Activated T-helper 1 cell treated with anti-CD3 and anti-CD28 coated beads, Interleukin-12 subunit alpha, Interleukin-12 subunit beta, Interleukin-2, Interleukin-4 antibody, amounts not matched to agents 30 ng/mL and 10 ng/mL and 1 ng/mL, durations not matched to agents 14 hours and 24 hours and 36 hours (primary cell): ENCODE results near the gene ZBTB20. TPM values are rescaled to one million over a fixed set of nuclear protein-coding genes. Genes with fewer than 3 reads are reported as not detected.
"Not testable (repeated sequence)": the region's sequence is repeated elsewhere in the genome, so short reads cannot be mapped to it uniquely, and the experiment has no call there.

Experiments used
- DNase-seq: peaks from one replicate; pipeline ENCODE4 v3.0.0; 2021; ENCODE audit warnings: low spot score
- H3K27ac Mint-ChIP-seq: one replicate; pipeline ENCODE4 v1.8.0; 2021; ENCODE audit warnings: mild to moderate bottlenecking, mixed read lengths
- H3K27me3 Mint-ChIP-seq: one replicate; pipeline ENCODE4 v1.8.0; 2022; ENCODE audit warnings: mild to moderate bottlenecking, moderate library complexity, mixed read lengths; ENCODE audit not compliant: insufficient read depth
- H3K36me3 Mint-ChIP-seq: one replicate; pipeline ENCODE4 v1.8.0; 2021; ENCODE audit warnings: low read depth, mixed read lengths
- H3K4me1 Mint-ChIP-seq: one replicate; pipeline ENCODE4 v1.8.0; 2021; ENCODE audit warnings: low read depth, mixed read lengths
- H3K4me3 Mint-ChIP-seq: one replicate; pipeline ENCODE4 v1.8.0; 2021; ENCODE audit warnings: mild to moderate bottlenecking, moderate library complexity, mixed read lengths
- H3K9me3 Mint-ChIP-seq: one replicate; pipeline ENCODE4 v1.8.0; 2021; ENCODE audit warnings: mixed read lengths
- intact Hi-C: fragments of 100-400 bp; cut with micrococcal nuclease; formaldehyde crosslinking; loops from one replicate; pipeline ENCODE4 v1.15.1; 2024
- total RNA-seq: library from RNA; stranded (reverse); gene quantifications from 2 replicates; pipeline ENCODE4 v1.2.3, GENCODE V29; 2022

The ZBTB20 gene
- total RNA-seq, result 3.4 and 4.1 TPM in 2 replicates

GRCh38 chr3:115146418-115147328 lies at the start of gene ZBTB20:
Gene ZBTB20, minus strand, starts transcription at chr3:115147288.
- Mint-ChIP-seq H3K4me1 (peaks cover 16% of the 10 kb centered on the region), H3K4me3 (peak within 1 kb of the TSS; percentile 96), H3K27ac (peak within 1 kb of the TSS; percentile 98), H3K27me3 (no peaks in the 10 kb centered on the region), H3K36me3 (peaks cover 5% of the 10 kb centered on the region), H3K9me3 (no peaks in the 10 kb centered on the region)
- intact Hi-C loops, result loop anchor here (1.0 to 10.0 kb wide), 12 partner anchors 19 to 1612 kb away; partner anchors contain the start of genes CCDC191, QTRT2, SIDT1 and USF3
- peak; percentile 50 for DNase-seq

- Mint-ChIP-seq H3K4me1 (no peaks in the 10 kb centered on the region), H3K36me3 (peaks cover under 1% of the 10 kb centered on the region), H3K4me3 (no peak overlapping the region), H3K9me3 (peaks cover 10% of the 10 kb centered on the region), H3K27me3 (peaks cover 7% of the 10 kb centered on the region), H3K27ac (no peak overlapping the region)
- no peak for DNase-seq
- intact Hi-C loops, result no loop called here
These were observed 47.4 kb upstream of the ZBTB20 start for GRCh38 chr3:115194476-115194875.

DNA sequence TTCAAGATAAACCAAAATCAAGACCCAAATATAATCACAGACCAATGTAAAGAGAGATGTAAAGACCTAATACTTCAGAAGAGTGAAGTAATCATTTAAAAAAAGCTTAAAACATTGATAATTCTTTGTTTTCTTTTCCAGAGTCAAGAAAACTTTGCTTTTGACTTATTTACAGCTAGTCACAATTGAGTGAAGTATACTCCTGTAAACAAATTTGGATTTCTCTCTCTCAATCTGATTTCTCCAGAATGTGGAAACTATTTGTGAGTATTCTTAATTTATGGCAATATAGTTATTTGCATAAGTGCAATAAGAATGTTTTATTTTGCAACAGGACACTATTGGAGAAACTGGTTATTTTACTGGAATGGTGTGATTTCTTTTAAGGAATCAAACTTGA lies 43.7 kb upstream of the ZBTB20 start:
- Mint-ChIP-seq H3K4me3 (no peak overlapping the region), H3K36me3 (peaks cover 2% of the 10 kb centered on the region), H3K9me3 (peaks cover 7% of the 10 kb centered on the region), H3K27ac (no peak overlapping the region), H3K4me1 (peaks cover 12% of the 10 kb centered on the region), H3K27me3 (peaks cover 3% of the 10 kb centered on the region)
- intact Hi-C loops, result no loop called here
- no peak for DNase-seq

GRCh38 chr3:115187149-115187757 lies 40.2 kb upstream of the ZBTB20 start:
- no peak for DNase-seq
- Mint-ChIP-seq H3K36me3 (peaks cover 2% of the 10 kb centered on the region), H3K4me1 (peaks cover 12% of the 10 kb centered on the region), H3K27me3 (no peaks in the 10 kb centered on the region), H3K9me3 (peaks cover 7% of the 10 kb centered on the region), H3K4me3 (no peak overlapping the region), H3K27ac (no peak overlapping the region)
- intact Hi-C loops, result no loop called here

DNA sequence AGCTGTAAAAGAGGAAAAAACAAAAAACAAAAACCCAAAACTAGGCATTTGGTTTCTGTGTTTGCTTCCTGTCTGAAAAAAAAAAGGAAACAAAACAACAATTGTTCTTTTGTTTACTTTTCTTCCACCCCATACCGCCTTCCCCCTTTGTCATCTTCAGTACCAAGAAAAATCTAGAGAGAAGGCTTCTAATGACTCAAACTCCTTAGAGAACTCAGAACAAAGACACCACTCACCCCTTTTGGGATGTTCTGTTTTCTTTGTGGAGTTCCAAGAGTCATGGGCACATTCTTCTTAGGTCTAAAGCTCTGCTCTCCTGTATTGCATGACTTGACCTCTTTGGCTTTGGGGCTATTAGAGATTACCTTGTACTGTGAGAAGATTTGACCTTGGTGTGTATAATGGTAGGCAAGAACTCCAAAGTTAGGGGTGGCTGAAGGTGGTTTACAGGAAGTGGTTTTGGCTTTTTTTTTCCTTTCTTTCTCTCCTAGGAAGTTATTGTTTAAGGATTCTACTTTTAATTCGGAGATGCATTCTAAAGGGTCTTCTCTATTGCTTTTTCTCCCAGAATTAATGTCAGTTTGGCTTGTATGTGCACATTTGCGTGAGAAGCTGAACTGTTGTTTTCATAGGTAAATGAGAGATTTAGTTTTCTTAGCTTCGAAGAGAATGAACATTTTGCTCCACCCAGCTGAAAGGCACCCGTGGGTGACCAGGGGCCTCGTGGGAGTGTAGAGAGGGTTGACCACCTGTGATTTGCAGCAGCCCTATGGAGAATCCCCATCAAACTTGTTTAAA lies 39.5 kb upstream of the ZBTB20 start:
- no peak overlapping the region for H3K4me3 Mint-ChIP-seq
- H3K36me3 Mint-ChIP-seq, result peaks cover 2% of the 10 kb centered on the region
- no peaks in the 10 kb centered on the region for H3K27me3 Mint-ChIP-seq
- H3K9me3 Mint-ChIP-seq, result peaks cover 7% of the 10 kb centered on the region
- H3K27ac Mint-ChIP-seq, result no peak overlapping the region
- intact Hi-C loops, result no loop called here
- H3K4me1 Mint-ChIP-seq, result peaks cover 12% of the 10 kb centered on the region
- no peak for DNase-seq

DNA sequence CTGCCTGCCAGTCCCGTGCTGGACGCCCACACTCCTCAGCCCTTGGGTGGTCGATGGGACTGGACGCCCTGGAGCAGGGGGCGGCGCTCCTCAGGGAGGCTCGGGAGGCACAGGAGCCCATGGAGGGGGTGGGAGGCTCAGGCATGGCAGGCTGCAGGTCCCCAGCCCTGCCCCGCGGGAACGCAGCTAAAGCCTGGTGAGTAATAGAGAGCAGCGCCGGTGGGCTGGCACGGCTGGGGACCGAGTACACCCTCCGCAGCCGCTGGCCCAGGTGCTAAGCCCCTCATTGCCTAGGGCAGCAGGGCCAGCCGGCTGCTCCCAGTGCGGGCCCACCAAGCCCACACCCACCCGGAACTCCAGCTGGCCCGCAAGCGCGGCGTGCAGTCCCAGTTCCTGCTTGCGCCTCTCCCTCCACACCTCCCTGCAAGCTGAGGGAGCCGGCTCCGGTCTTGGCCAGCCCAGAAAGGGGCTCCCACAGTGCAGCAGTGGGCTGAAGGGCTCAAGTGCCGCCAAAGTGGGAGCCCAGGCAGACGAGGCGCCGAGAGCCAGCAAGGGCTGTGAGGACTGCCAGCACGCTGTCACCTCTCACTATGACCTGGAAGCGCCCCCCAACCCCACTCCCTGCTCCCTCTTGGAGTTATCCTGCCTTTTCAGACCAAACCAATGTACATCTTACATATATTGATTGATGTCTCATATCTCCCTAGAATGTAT lies 37.9 kb upstream of the ZBTB20 start:
- intact Hi-C loops, H3K27ac Mint-ChIP-seq, DNase-seq, H3K4me3 Mint-ChIP-seq, H3K27me3 Mint-ChIP-seq, H3K9me3 Mint-ChIP-seq, H3K36me3 Mint-ChIP-seq: not testable (repeated sequence)
- H3K4me1 Mint-ChIP-seq, result peaks cover 12% of the 10 kb centered on the region

GRCh38 chr3:115178930-115179329 lies 31.8 kb upstream of the ZBTB20 start:
- H3K9me3 Mint-ChIP-seq, H3K4me3 Mint-ChIP-seq, H3K4me1 Mint-ChIP-seq, H3K27me3 Mint-ChIP-seq, H3K36me3 Mint-ChIP-seq, H3K27ac Mint-ChIP-seq, DNase-seq: not testable (repeated sequence)
- intact Hi-C loops, result loop anchor here (10.0 kb wide), 1 partner anchor 354 kb away; no protein-coding TSS in a partner anchor

DNA sequence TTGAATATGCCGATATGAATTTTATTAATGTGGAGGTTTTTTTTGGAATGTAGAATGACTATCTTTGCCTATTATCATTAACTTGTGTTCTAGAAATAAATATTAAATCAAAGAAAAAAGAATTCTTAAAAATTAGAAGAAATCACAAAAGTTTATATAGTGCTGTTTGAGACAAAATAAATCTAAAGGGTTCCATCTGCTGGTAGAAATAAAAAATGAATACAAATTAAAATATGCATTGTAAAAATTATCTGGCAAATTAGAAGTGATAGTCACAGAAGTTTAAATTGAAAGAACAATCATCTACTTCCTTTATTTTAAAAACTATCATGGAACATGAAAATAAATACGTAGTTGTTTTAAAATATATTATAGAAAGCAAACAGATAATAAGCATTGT lies 22.7 kb upstream of the ZBTB20 start:
- Mint-ChIP-seq H3K9me3 (no peaks in the 10 kb centered on the region), H3K27ac (no peak overlapping the region), H3K4me3 (no peak overlapping the region), H3K27me3 (peaks cover 10% of the 10 kb centered on the region), H3K4me1 (peaks cover 13% of the 10 kb centered on the region), H3K36me3 (no peaks in the 10 kb centered on the region)
- intact Hi-C loops, result loop anchor here (1.0 to 10.0 kb wide), 4 partner anchors 78 to 523 kb away; no protein-coding TSS in a partner anchor
- DNase-seq, result no peak

DNA sequence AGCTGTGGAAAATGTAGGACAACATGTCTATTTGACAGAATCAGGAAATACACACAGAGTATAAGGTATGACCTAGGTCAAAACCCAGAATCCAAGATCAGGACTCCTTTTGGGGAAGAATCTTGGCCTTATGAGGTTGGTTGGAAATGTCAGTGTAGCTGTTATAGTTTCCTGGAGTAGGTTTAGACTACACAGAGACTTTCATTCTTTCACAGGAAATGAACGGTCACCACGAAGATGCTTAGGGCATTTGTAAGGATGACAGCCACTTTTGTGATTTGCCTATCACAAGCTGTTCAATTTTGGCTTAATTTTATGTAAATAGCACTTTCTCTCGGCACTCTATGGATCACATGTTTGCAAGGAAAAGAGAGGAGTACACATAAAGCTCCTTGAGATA lies 18.6 kb upstream of the ZBTB20 start:
- Mint-ChIP-seq H3K27me3 (no peaks in the 10 kb centered on the region), H3K9me3 (no peaks in the 10 kb centered on the region), H3K4me1 (peaks cover 34% of the 10 kb centered on the region), H3K4me3 (no peak overlapping the region), H3K27ac (no peak overlapping the region), H3K36me3 (no peaks in the 10 kb centered on the region)
- no peak for DNase-seq
- intact Hi-C loops, result loop anchor here (1.0 to 5.0 kb wide), 2 partner anchors 19 to 123 kb away; no protein-coding TSS in a partner anchor

DNA sequence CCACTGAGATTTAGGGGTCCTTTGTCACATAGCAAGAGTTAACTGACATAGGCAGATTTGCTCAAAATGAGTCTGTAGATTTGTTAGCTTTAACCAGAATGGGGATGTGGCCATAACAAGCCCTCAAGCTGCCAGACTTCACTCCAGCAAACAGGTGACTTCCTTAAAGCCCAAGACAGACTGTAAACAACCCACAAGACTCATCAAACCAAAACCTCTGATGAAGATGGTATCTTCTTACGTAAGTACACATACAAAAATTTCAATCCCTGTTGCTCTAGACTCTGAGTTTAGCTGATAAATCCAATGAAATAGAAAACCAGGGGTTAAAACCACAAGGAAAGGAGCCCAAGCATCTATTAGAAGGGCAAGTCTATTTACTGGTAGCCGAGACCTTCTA lies 18.2 kb upstream of the ZBTB20 start:
- Mint-ChIP-seq H3K27me3 (no peaks in the 10 kb centered on the region), H3K4me3 (peak overlapping the region; percentile 27), H3K4me1 (peaks cover 37% of the 10 kb centered on the region), H3K36me3 (no peaks in the 10 kb centered on the region), H3K9me3 (no peaks in the 10 kb centered on the region), H3K27ac (no peak overlapping the region)
- intact Hi-C loops, result loop anchor here (1.0 to 5.0 kb wide), 2 partner anchors 19 to 123 kb away; no protein-coding TSS in a partner anchor
- no peak for DNase-seq

- H3K36me3 Mint-ChIP-seq, result no peaks in the 10 kb centered on the region
- H3K27ac Mint-ChIP-seq, result no peak overlapping the region
- no peak for DNase-seq
- no peaks in the 10 kb centered on the region for H3K9me3 Mint-ChIP-seq
- intact Hi-C loops, result loop anchor here (1.0 to 5.0 kb wide), 2 partner anchors 18 to 122 kb away; no protein-coding TSS in a partner anchor
- no peak overlapping the region for H3K4me3 Mint-ChIP-seq
- H3K4me1 Mint-ChIP-seq, result peaks cover 39% of the 10 kb centered on the region
- no peaks in the 10 kb centered on the region for H3K27me3 Mint-ChIP-seq
These were observed 17.5 kb upstream of the ZBTB20 start for GRCh38 chr3:115164374-115165221.
